ENCODE measurements around the gene NNAT. TPM values are rescaled to one million over a fixed set of nuclear protein-coding genes. Genes with fewer than 3 reads are reported as not detected.

Gene NNAT
- total and polyA plus RNA-seq, 10 donors, result 0.20 to 0.35 (median 0.29) TPM; not detected in 5

DNA sequence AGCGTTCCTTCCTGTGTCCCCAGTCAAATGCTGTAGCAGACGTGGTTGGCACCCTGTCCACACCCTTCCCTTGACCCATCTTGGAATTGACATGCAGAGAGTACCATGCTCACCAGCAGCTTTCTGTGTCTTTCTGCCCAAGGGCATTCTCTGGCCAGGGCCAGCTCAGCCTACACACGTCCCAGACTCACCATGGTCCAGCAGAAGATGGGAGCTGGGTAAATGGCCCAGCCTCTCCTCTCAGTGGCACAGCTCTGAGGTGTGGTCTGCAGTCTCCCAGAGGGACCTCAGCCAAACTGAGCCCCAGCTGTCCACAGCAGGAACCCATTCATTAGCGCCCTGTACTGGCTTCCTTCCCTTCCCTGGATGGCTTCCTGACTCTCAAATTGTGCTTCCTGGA lies 37.7 kb downstream of the NNAT start:
- no peaks in the 10 kb centered on the region for H3K9me3 ChIP-seq
- 53 to 70% (median 56%) methylated on average over 4 of the region's 4 CpGs for WGBS, 5 donors
- peaks cover 0 to 55% (median 13%) of the 10 kb centered on the region in 7 donors for H3K27me3 ChIP-seq (replicated peaks in 1 of 7)
- TF ChIP-seq POLR2AphosphoS5 (IDR thresholded peaks at IDR 0.05) (no peak), POLR2A (IDR thresholded peaks at IDR 0.05) (no peak)
- TF ChIP-seq, protein P1, sequence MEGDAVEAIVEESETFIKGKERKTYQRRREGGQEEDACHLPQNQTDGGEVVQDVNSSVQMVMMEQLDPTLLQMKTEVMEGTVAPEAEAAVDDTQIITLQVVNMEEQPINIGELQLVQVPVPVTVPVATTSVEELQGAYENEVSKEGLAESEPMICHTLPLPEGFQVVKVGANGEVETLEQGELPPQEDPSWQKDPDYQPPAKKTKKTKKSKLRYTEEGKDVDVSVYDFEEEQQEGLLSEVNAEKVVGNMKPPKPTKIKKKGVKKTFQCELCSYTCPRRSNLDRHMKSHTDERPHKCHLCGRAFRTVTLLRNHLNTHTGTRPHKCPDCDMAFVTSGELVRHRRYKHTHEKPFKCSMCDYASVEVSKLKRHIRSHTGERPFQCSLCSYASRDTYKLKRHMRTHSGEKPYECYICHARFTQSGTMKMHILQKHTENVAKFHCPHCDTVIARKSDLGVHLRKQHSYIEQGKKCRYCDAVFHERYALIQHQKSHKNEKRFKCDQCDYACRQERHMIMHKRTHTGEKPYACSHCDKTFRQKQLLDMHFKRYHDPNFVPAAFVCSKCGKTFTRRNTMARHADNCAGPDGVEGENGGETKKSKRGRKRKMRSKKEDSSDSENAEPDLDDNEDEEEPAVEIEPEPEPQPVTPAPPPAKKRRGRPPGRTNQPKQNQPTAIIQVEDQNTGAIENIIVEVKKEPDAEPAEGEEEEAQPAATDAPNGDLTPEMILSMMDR (IDR thresholded peaks at IDR 0.05 in 8 of 11, conservative IDR thresholded peaks at IDR 0.05 in 3 of 11), result no peak
- intact Hi-C loops (cut with DNase I; ENCODE audit: low total_unique reads), result no loop called here
- H3K27ac ChIP-seq, result no peak overlapping the region
- DNase-seq, result no peak
- no peaks in the 10 kb centered on the region for H3K4me1 ChIP-seq
- H3K36me3 ChIP-seq, result no peaks in the 10 kb centered on the region
- no peak overlapping the region for H3K4me3 ChIP-seq

- H3K9me3 ChIP-seq, result no peaks in the 10 kb centered on the region
- peaks cover 0 to 56% (median 17%) of the 10 kb centered on the region in 7 donors for H3K27me3 ChIP-seq (replicated peaks in 1 of 7)
- TF ChIP-seq, protein P1 (IDR thresholded peaks at IDR 0.05 in 8 of 11, conservative IDR thresholded peaks at IDR 0.05 in 3 of 11), result no peak
- no peak for TF ChIP-seq POLR2AphosphoS5 (IDR thresholded peaks at IDR 0.05)
- no peak for TF ChIP-seq POLR2A (IDR thresholded peaks at IDR 0.05)
- H3K4me1 ChIP-seq, result peaks cover 0 to 6% (median 5%) of the 10 kb centered on the region in 6 donors
- intact Hi-C loops (cut with DNase I; ENCODE audit: low total_unique reads), result loop anchor here (5.0 kb wide), 1 partner anchor 663 kb away; no protein-coding TSS in a partner anchor
- DNase-seq, result no peak
- WGBS, 5 donors, result 88 to 93% (median 91%) methylated on average over 11 of the region's 11 CpGs
- no peak overlapping the region for H3K27ac ChIP-seq
- no peaks in the 10 kb centered on the region for H3K36me3 ChIP-seq
- H3K4me3 ChIP-seq, result no peak overlapping the region
These were observed 38.4 kb downstream of the NNAT start for GRCh38 chr20:37559312-37560027.

DNA sequence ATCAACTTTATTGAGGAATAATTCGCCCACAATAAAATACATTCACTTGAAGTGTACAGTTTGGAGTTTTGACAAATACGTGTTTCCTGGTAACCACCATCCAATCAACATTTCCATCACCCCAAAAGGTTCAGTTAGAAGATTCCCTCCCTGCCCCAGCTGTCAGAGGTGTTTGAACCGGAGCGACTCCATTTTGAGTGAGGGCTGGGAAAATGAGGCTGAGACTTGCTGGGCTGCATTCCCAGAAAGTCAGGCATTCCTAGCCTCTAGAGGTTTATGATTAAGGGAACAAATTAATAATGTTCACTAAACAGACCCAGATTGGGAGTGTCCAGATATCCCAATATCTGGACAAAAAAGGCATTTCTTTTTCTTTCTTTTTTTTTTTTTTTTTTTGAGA lies 39.6 kb downstream of the NNAT start:
- H3K27me3 ChIP-seq (replicated peaks in 1 of 7), result peaks cover 0 to 64% (median 17%) of the 10 kb centered on the region in 7 donors
- no peak overlapping the region for H3K27ac ChIP-seq
- no peaks in the 10 kb centered on the region for H3K36me3 ChIP-seq
- WGBS, 5 donors, result 71 to 86% (median 85%) methylated on average over 4 of the region's 4 CpGs
- TF ChIP-seq POLR2AphosphoS5 (IDR thresholded peaks at IDR 0.05) (no peak), POLR2A (IDR thresholded peaks at IDR 0.05) (no peak)
- TF ChIP-seq, protein P1 (IDR thresholded peaks at IDR 0.05 in 8 of 11, conservative IDR thresholded peaks at IDR 0.05 in 3 of 11), result no peak
- no peaks in the 10 kb centered on the region for H3K9me3 ChIP-seq
- no peak for DNase-seq
- no peak overlapping the region for H3K4me3 ChIP-seq
- peaks cover 0 to 9% (median 6%) of the 10 kb centered on the region in 6 donors for H3K4me1 ChIP-seq
- intact Hi-C loops (cut with DNase I; ENCODE audit: low total_unique reads), result loop anchor here (5.0 kb wide), 1 partner anchor 662 kb away; no protein-coding TSS in a partner anchor

DNA sequence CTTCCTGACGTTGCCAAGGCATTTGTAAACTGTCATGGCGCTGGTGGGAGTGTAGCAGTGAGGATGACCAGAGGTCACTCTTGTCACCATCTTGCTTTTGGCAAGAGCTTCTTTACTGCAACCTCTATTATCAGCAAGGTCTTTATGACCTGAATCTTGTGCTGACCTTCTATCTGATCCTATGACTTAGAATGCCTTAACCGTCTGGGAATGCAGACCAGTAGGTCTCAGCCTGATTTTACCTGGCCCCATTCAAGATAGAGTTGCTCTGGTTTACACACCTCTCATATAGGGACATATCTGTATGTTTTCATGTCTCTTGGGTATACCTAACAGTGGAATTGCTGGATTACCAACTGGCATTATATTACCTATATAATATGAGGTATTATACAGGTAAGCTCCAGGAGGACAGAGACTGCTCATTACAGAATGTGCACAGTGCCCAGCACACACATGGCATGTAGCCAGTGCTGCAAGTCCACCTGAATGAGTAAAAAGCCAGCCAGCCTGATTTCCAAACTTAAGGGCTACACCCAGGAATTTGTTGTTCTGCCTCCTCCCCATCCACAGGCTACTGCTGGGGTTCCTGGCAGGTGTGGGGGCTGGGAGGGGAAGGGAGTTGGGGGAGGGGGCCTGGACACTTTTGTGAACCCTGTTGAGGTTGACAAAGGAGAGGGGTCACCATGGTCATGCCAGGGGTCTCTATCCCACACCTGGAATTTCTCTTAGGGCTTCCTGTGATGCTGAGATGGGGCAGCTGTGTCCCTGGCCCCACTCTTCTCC lies 41.8 kb downstream of the NNAT start:
- intact Hi-C loops (cut with DNase I; ENCODE audit: low total_unique reads), result loop anchor here (5.0 kb wide), 1 partner anchor 659 kb away; no protein-coding TSS in a partner anchor
- Histone ChIP-seq H3K27me3 (replicated peaks in 1 of 7) (peaks cover 0 to 69% (median 15%) of the 10 kb centered on the region in 7 donors), H3K36me3 (no peaks in the 10 kb centered on the region), H3K4me1 (peaks cover 0 to 19% (median 6%) of the 10 kb centered on the region in 6 donors), H3K4me3 (no peak overlapping the region), H3K27ac (no peak overlapping the region), H3K9me3 (no peaks in the 10 kb centered on the region)
- WGBS, 5 donors, result 67 to 75% (median 71%) methylated on average over 3 of the region's 3 CpGs
- TF ChIP-seq POLR2AphosphoS5 (IDR thresholded peaks at IDR 0.05), result no peak
- TF ChIP-seq, protein P1 (IDR thresholded peaks at IDR 0.05 in 8 of 11, conservative IDR thresholded peaks at IDR 0.05 in 3 of 11), result no peak
- no peak for TF ChIP-seq POLR2A (IDR thresholded peaks at IDR 0.05)
- no peak for DNase-seq

All from spleen (tissue), 11 donors.